ENCODE data around the gene ZPR1.

Gene ZPR1

DNA sequence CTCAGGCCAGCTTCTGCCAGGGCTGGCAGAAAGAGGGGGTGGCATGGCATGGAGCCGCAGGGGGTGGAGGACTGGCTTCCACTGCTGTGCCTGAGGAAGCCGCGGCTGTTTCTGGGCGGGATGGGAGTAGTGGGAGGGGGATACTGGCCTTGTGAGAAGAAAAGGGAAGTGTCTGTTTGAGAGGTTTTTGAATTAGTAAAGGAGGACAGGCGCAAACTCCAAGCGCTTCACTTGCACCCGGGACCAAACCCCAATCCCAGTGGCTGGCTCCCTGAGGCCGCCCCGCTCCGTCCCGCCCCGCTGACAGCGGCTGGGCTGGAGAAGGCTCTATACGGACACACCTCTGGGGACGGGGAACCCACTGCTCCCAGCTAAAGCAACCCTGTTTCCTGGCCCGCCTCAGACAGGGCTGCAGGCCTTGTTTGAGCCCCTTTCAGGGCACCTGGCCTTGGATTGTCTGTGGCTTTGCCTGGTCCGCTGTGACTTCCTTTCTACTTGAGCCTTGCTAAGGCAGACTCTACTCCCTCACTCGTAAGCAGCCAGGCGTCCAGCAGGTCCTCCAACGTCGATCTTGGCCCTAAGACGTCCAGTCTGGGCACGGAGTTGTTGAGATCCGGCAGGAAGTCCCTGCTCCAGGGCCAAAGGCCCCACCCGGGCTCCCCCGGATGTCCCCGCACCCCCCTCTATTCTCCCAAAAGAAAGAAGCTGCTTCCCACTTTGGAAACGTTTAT lies 47.4 kb upstream of the ZPR1 start:
- no peak for TF ChIP-seq YY1 (IDR thresholded peaks at IDR 0.05; ENCODE audit: low read depth)
- no peak for TF ChIP-seq TCF12 (IDR thresholded peaks at IDR 0.05; ENCODE audit: low read depth)
- TF ChIP-seq FOXM1 (IDR thresholded peaks at IDR 0.05; ENCODE audit: borderline replicate concordance, low read depth), result no peak
- TF ChIP-seq, protein P1, sequence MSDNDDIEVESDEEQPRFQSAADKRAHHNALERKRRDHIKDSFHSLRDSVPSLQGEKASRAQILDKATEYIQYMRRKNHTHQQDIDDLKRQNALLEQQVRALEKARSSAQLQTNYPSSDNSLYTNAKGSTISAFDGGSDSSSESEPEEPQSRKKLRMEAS (IDR thresholded peaks at IDR 0.05), result no peak
- TF ChIP-seq TAF1 (IDR thresholded peaks at IDR 0.05; ENCODE audit: low read depth), result no peak
- TF ChIP-seq CREB1 (IDR thresholded peaks at IDR 0.05; ENCODE audit: low read depth), result no peak
- TF ChIP-seq, protein P2, sequence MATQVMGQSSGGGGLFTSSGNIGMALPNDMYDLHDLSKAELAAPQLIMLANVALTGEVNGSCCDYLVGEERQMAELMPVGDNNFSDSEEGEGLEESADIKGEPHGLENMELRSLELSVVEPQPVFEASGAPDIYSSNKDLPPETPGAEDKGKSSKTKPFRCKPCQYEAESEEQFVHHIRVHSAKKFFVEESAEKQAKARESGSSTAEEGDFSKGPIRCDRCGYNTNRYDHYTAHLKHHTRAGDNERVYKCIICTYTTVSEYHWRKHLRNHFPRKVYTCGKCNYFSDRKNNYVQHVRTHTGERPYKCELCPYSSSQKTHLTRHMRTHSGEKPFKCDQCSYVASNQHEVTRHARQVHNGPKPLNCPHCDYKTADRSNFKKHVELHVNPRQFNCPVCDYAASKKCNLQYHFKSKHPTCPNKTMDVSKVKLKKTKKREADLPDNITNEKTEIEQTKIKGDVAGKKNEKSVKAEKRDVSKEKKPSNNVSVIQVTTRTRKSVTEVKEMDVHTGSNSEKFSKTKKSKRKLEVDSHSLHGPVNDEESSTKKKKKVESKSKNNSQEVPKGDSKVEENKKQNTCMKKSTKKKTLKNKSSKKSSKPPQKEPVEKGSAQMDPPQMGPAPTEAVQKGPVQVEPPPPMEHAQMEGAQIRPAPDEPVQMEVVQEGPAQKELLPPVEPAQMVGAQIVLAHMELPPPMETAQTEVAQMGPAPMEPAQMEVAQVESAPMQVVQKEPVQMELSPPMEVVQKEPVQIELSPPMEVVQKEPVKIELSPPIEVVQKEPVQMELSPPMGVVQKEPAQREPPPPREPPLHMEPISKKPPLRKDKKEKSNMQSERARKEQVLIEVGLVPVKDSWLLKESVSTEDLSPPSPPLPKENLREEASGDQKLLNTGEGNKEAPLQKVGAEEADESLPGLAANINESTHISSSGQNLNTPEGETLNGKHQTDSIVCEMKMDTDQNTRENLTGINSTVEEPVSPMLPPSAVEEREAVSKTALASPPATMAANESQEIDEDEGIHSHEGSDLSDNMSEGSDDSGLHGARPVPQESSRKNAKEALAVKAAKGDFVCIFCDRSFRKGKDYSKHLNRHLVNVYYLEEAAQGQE (IDR thresholded peaks at IDR 0.05; ENCODE audit: low read depth), result no peak
- TF ChIP-seq TEAD4 (IDR thresholded peaks at IDR 0.05), result no peak
- TF ChIP-seq, protein P3, sequence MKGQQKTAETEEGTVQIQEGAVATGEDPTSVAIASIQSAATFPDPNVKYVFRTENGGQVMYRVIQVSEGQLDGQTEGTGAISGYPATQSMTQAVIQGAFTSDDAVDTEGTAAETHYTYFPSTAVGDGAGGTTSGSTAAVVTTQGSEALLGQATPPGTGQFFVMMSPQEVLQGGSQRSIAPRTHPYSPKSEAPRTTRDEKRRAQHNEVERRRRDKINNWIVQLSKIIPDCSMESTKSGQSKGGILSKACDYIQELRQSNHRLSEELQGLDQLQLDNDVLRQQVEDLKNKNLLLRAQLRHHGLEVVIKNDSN (IDR thresholded peaks at IDR 0.05), result no peak
- TF ChIP-seq EGR1 (IDR thresholded peaks at IDR 0.05), result no peak
- TF ChIP-seq RAD21 (IDR thresholded peaks at IDR 0.05; ENCODE audit: low read depth), result no peak

DNA sequence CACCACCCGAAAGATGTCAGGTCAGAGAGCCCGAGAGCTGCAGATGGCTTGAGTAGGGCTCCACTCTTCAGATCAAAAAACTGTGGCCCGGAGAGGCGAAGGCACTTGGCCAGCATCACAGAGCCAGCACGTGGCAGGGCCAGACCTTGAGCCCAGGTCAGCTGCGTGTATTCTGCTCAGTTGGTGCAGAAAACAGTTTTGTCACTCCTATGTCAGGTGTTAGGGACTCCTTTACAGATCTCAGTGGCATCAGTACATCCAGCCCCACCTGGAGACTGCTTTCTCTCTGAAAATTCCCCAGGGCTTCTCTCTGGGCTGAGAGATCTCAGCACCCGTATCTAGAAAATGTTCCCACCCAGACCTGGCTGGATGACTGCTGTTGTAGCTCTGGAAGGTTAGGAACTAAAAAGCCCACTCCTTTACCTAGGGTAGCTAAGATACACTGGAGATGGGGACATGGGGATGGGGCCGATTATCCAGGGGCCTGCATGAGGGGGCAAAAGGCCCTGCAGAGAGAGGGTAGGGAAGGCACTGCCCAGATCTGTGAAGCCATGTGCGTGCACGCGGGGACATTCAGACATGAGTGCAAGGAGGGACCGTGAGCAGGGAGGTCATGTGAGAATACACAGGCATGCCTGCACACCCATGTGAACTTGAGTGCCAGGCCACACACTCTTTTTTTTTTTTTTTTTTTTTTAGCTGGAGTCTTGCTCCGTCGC lies 46.2 kb upstream of the ZPR1 start:
- TF ChIP-seq YY1 (IDR thresholded peaks at IDR 0.05; ENCODE audit: low read depth) (no peak), NFIC (IDR thresholded peaks at IDR 0.05) (no peak), TAF1 (IDR thresholded peaks at IDR 0.05; ENCODE audit: low read depth) (no peak), TEAD4 (IDR thresholded peaks at IDR 0.05) (no peak), EGR1 (IDR thresholded peaks at IDR 0.05) (no peak), FOXM1 (IDR thresholded peaks at IDR 0.05; ENCODE audit: borderline replicate concordance, low read depth) (no peak), ZBTB7A (IDR thresholded peaks at IDR 0.05; ENCODE audit: low read depth) (no peak), CEBPB (IDR thresholded peaks at IDR 0.05) (no peak), TCF12 (IDR thresholded peaks at IDR 0.05; ENCODE audit: low read depth) (no peak), EP300 (IDR thresholded peaks at IDR 0.05; ENCODE audit: borderline replicate concordance) (no peak)
- TF ChIP-seq, protein P1 (IDR thresholded peaks at IDR 0.05), result no peak

DNA sequence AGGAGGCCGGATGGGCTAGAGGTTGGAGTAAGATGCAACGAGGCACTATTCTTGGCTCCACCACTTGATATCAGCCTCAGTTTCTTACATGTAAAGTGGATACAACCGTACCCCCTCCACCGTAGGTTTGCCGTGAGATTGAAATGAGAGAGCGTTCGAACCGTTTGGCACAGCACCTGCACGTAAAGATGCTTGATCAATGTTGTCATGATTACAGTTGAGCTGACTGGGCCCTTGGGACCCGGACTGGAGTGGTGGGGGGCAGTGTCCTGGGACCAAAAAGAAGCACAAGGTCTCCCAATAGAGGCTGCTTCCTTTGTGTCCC lies 45.6 kb upstream of the ZPR1 start:
- TF ChIP-seq EGR1 (IDR thresholded peaks at IDR 0.05), result no peak
- TF ChIP-seq RAD21 (IDR thresholded peaks at IDR 0.05; ENCODE audit: low read depth), result no peak
- no peak for TF ChIP-seq TAF1 (IDR thresholded peaks at IDR 0.05; ENCODE audit: low read depth)
- TF ChIP-seq FOXM1 (IDR thresholded peaks at IDR 0.05; ENCODE audit: borderline replicate concordance, low read depth), result no peak
- TF ChIP-seq TCF12 (IDR thresholded peaks at IDR 0.05; ENCODE audit: low read depth), result no peak
- TF ChIP-seq, protein P1 (IDR thresholded peaks at IDR 0.05), result no peak
- TF ChIP-seq EP300 (IDR thresholded peaks at IDR 0.05; ENCODE audit: borderline replicate concordance), result no peak
- TF ChIP-seq, protein P2 (IDR thresholded peaks at IDR 0.05; ENCODE audit: low read depth), result no peak
- TF ChIP-seq, protein P3 (IDR thresholded peaks at IDR 0.05), result no peak
- TF ChIP-seq CEBPB (IDR thresholded peaks at IDR 0.05), result no peak
- no peak for TF ChIP-seq NFIC (IDR thresholded peaks at IDR 0.05)
- TF ChIP-seq CREB1 (IDR thresholded peaks at IDR 0.05; ENCODE audit: low read depth), result no peak
- TF ChIP-seq TEAD4 (IDR thresholded peaks at IDR 0.05), result no peak
- no peak for TF ChIP-seq YY1 (IDR thresholded peaks at IDR 0.05; ENCODE audit: low read depth)
- no peak for TF ChIP-seq ZBTB7A (IDR thresholded peaks at IDR 0.05; ENCODE audit: low read depth)

DNA sequence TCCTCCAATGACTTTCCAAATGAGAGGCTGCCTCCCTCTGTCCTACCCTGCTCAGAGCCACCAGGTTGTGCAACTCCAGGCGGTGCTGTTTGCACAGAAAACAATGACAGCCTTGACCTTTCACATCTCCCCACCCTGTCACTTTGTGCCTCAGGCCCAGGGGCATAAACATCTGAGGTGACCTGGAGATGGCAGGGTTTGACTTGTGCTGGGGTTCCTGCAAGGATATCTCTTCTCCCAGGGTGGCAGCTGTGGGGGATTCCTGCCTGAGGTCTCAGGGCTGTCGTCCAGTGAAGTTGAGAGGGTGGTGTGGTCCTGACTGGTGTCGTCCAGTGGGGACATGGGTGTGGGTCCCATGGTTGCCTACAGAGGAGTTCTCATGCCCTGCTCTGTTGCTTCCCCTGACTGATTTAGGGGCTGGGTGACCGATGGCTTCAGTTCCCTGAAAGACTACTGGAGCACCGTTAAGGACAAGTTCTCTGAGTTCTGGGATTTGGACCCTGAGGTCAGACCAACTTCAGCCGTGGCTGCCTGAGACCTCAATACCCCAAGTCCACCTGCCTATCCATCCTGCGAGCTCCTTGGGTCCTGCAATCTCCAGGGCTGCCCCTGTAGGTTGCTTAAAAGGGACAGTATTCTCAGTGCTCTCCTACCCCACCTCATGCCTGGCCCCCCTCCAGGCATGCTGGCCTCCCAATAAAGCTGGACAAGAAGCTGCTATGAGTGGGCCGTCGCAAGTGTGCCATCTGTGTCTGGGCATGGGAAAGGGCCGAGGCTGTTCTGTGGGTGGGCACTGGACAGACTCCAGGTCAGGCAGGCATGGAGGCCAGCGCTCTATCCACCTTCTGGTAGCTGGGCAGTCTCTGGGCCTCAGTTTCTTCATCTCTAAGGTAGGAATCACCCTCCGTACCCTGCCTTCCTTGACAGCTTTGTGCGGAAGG lies 44.8 kb upstream of the ZPR1 start:
- TF ChIP-seq CEBPB (IDR thresholded peaks at IDR 0.05), result 0 out of 2 replicates have a peak, but pooled peaks have one; percentile 15
- no peak for TF ChIP-seq EGR1 (IDR thresholded peaks at IDR 0.05)

All from Ishikawa (cell line).